CD14-positive monocyte (primary cell): ENCODE data around the gene PSME3. TPM values are rescaled to one million over a fixed set of nuclear protein-coding genes. Genes with fewer than 3 reads are reported as not detected.

Experiments
- DNase-seq, 3 donors: peaks; one replicate each; pipeline ENCODE4 v3.0.0-alpha.2; 2011 to 2022
- H2AFZ ChIP-seq: 2 replicates; pipeline ENCODE4 v1.6.0; 2012; ENCODE audit warnings: mild to moderate bottlenecking, low read depth, low read length, inconsistent platforms; ENCODE audit not compliant: insufficient read depth, poor library complexity, severe bottlenecking
- H3K27ac ChIP-seq, 2 donors: 1 replicate in 1 of 2; 2 replicates in 1 of 2; pipeline ENCODE4 v1.5.1; 2012 to 2013; ENCODE audit warnings: low read length in 2 of 2, control low read depth in 1 of 2, inconsistent platforms in 1 of 2, low read depth in 1 of 2, mild to moderate bottlenecking in 1 of 2
- H3K27me3 ChIP-seq, 2 donors: one replicate each; pipeline versions ENCODE4 v1.6.0 to v1.6.1; 2011 to 2013; ENCODE audit warnings: low read length in 2 of 2; ENCODE audit not compliant: control insufficient read depth in 2 of 2, insufficient read depth in 2 of 2
- H3K36me3 ChIP-seq, 2 donors: replicated peaks in 1 of 2; 1 replicate in 1 of 2; 2 replicates in 1 of 2; pipeline versions ENCODE4 v1.5.1 to v1.6.1; 2012 to 2013; ENCODE audit warnings: low read length in 2 of 2, control low read depth in 1 of 2, inconsistent platforms in 1 of 2, mild to moderate bottlenecking in 1 of 2; ENCODE audit not compliant: insufficient read depth in 2 of 2, control insufficient read depth in 1 of 2
- H3K4me1 ChIP-seq, 2 donors: 1 replicate in 1 of 2; 2 replicates in 1 of 2; pipeline versions ENCODE4 v1.5.1 to v1.6.1; 2012 to 2013; ENCODE audit warnings: low read length in 2 of 2, control low read depth in 1 of 2, inconsistent platforms in 1 of 2, mild to moderate bottlenecking in 1 of 2, moderate library complexity in 1 of 2; ENCODE audit not compliant: insufficient read depth in 2 of 2, control insufficient read depth in 1 of 2
- H3K4me2 ChIP-seq: replicated peaks from 2 replicates; pipeline ENCODE3; 2012; ENCODE audit warnings: low read length, moderate library complexity, mild to moderate bottlenecking; ENCODE audit not compliant: poor library complexity, severe bottlenecking; ENCODE audit errors: extremely low read depth
- H3K4me3 ChIP-seq, 3 experiments: fragments of 200-600 bp in 1 of 3; sonication (generic) in 1 of 3; replicated peaks in 1 of 3; 1 replicate in 2 of 3; 2 replicates in 1 of 3; pipeline ENCODE4 v1.5.1; 2011 to 2013; ENCODE audit warnings: low read length in 3 of 3, mild to moderate bottlenecking in 3 of 3, control low read depth in 2 of 3, low read depth in 2 of 3, inconsistent platforms in 1 of 3, moderate library complexity in 1 of 3
- H3K79me2 ChIP-seq: 2 replicates; pipeline ENCODE4 v1.6.0; 2012; ENCODE audit warnings: mild to moderate bottlenecking, control low read depth, inconsistent platforms, low read length, moderate library complexity; ENCODE audit not compliant: insufficient read depth
- H3K9ac ChIP-seq: 2 replicates; pipeline ENCODE4 v1.6.0; 2017; ENCODE audit warnings: low read length, mild to moderate bottlenecking; ENCODE audit not compliant: insufficient read depth, poor library complexity, severe bottlenecking
- H3K9me3 ChIP-seq, 2 donors: replicated peaks in 1 of 2; 1 replicate in 1 of 2; 2 replicates in 1 of 2; pipeline versions ENCODE4 v1.5.1 to v1.6.1; 2012 to 2013; ENCODE audit warnings: low read length in 2 of 2, control low read depth in 1 of 2; ENCODE audit not compliant: control insufficient read depth in 1 of 2, insufficient read depth in 1 of 2
- H4K20me1 ChIP-seq: 2 replicates; pipeline ENCODE4 v1.6.0; 2012; ENCODE audit warnings: mild to moderate bottlenecking, low read length, control low read depth, moderate library complexity; ENCODE audit not compliant: insufficient read depth
- H3K27ac Mint-ChIP-seq, 7 donors: one replicate each; pipeline ENCODE4 v1.8.0; 2020; ENCODE audit warnings: mild to moderate bottlenecking in 7 of 7, mixed read lengths in 7 of 7, moderate library complexity in 6 of 7, inconsistent platforms in 2 of 7
- H3K27me3 Mint-ChIP-seq, 3 donors: one replicate each; pipeline ENCODE4 v1.8.0; 2021 to 2022; ENCODE audit warnings: low read depth in 3 of 3, mild to moderate bottlenecking in 3 of 3, mixed read lengths in 3 of 3, moderate library complexity in 3 of 3, inconsistent platforms in 1 of 3
- H3K36me3 Mint-ChIP-seq, 2 donors: one replicate each; pipeline ENCODE4 v1.8.0; 2020; ENCODE audit warnings: mixed read lengths in 2 of 2, inconsistent platforms in 1 of 2, mild to moderate bottlenecking in 1 of 2
- H3K4me1 Mint-ChIP-seq: one replicate; pipeline ENCODE4 v1.8.0; 2020; ENCODE audit warnings: mild to moderate bottlenecking, mixed read lengths
- H3K4me3 Mint-ChIP-seq, 2 donors: one replicate each; pipeline ENCODE4 v1.8.0; 2020; ENCODE audit warnings: mild to moderate bottlenecking in 2 of 2, mixed read lengths in 2 of 2, moderate library complexity in 1 of 2
- H3K9me3 Mint-ChIP-seq, 7 donors: one replicate each; pipeline ENCODE4 v1.8.0; 2020 to 2022; ENCODE audit warnings: mixed read lengths in 7 of 7, mild to moderate bottlenecking in 6 of 7, moderate library complexity in 6 of 7, inconsistent platforms in 2 of 7
- CTCF ChIP-seq: fragments of 200-600 bp; IDR thresholded peaks from one replicate; pipeline ENCODE4 v1.8.0; 2022; ENCODE audit warnings: antibody characterized with exemption, mild to moderate bottlenecking
- WGBS: methylation state at CpG from one replicate; pipeline ENCODE4 v1.1.5; 2013; ENCODE audit warnings: missing lambda C conversion rate; ENCODE audit not compliant: insufficient coverage; 5-methylcytosine and 5-hydroxymethylcytosine counted together
- intact Hi-C, 2 donors: fragments of 100-400 bp; cut with micrococcal nuclease; formaldehyde crosslinking; loops; one replicate each; pipeline versions ENCODE4 v1.15.0 to v1.15.1; 2023
- polyA plus RNA-seq, 3 donors: library from polyadenylated mRNA; depleted of rRNA in 1 of 3; unstranded in 2 of 3; stranded (reverse) in 1 of 3; fragments of 300-500 nt in 2 of 3; fragments of >200 nt in 1 of 3; fragmentation: Illumina TruSeq in 2 of 3; gene quantifications; 1 replicate in 2 of 3; 2 replicates in 1 of 3; pipeline ENCODE4 v1.2.3, GENCODE V29; 2012 to 2021

PSME3 gene
- polyA plus RNA-seq, 3 donors = 61.9 to 137 (median 124) TPM

- peak overlapping the region; percentile 94 to 99 (median 97) for H3K27ac Mint-ChIP-seq
- Histone ChIP-seq H3K27ac (peak overlapping the region; percentile 82 to 94), H3K27me3 (no peaks in the 10 kb centered on the region), H3K9me3 (no peaks in the 10 kb centered on the region), H3K4me2 (peak overlapping the region; percentile 88), H3K9ac (peak overlapping the region; percentile 94), H4K20me1 (peaks cover 7% of the 10 kb centered on the region), H2AFZ (peak overlapping the region; percentile 90), H3K36me3 (peaks cover 11 to 17% of the 10 kb centered on the region in 2 donors), H3K4me3 (peak overlapping the region; percentile 51 to 91 (median 84)), H3K79me2 (peaks cover 30% of the 10 kb centered on the region), H3K4me1 (peaks cover 24 to 32% of the 10 kb centered on the region in 2 donors)
- peaks cover 24% of the 10 kb centered on the region for H3K4me1 Mint-ChIP-seq
- H3K27me3 Mint-ChIP-seq = peaks cover 10% of the 10 kb centered on the region in 3 donors
- peaks cover 13 to 15% of the 10 kb centered on the region in 2 donors for H3K36me3 Mint-ChIP-seq
- H3K4me3 Mint-ChIP-seq = peak overlapping the region; percentile 95 to 96
- intact Hi-C loops = loop anchor here in 1 of 2 donors (5.0 kb wide), 1 partner anchor 340 kb away; the partner anchor contains the start of gene NBR1
- TF ChIP-seq CTCF = no peak
- H3K9me3 Mint-ChIP-seq = peaks cover 0 to 2% (median 0%) of the 10 kb centered on the region in 7 donors
- DNase-seq = no peak
- 66% methylated on average over 5 of the region's 9 CpGs for WGBS
Measured at GRCh38 chr17:42832213-42832933, 824 bp upstream of the PSME3 start.

- H3K9me3 Mint-ChIP-seq = peaks cover 0 to 2% (median 0%) of the 10 kb centered on the region in 7 donors
- peak in 1 of 3 donors; percentile 56 for DNase-seq
Measured at GRCh38 chr17:42833767-42834422, 698 bp downstream of the PSME3 start.

More at GRCh38 chr17:42833767-42834422, 698 bp downstream of the PSME3 start:
- H3K4me3 Mint-ChIP-seq = peak overlapping the region; percentile 95 to 96
- peaks cover 28% of the 10 kb centered on the region in 2 donors for H3K36me3 Mint-ChIP-seq
- peaks cover 17% of the 10 kb centered on the region for H4K20me1 ChIP-seq
- peak overlapping the region; percentile 51 to 91 (median 84) for H3K4me3 ChIP-seq
- H3K9ac ChIP-seq = peak overlapping the region; percentile 94
- peaks cover 24% of the 10 kb centered on the region for H3K4me1 Mint-ChIP-seq
- peaks cover 2 to 8% (median 6%) of the 10 kb centered on the region in 3 donors for H3K27me3 Mint-ChIP-seq
- peak overlapping the region; percentile 90 for H2AFZ ChIP-seq
- H3K9me3 ChIP-seq = no peaks in the 10 kb centered on the region
- H3K4me1 ChIP-seq = peaks cover 24 to 32% of the 10 kb centered on the region in 2 donors
- intact Hi-C loops = loop anchor here in 1 of 2 donors (5.0 kb wide), 1 partner anchor 338 kb away; the partner anchor contains the start of gene NBR1
- peak overlapping the region; percentile 94 to 99 (median 97) for H3K27ac Mint-ChIP-seq
- peak overlapping the region; percentile 88 for H3K4me2 ChIP-seq
- peaks cover 26 to 32% of the 10 kb centered on the region in 2 donors for H3K36me3 ChIP-seq
- H3K27me3 ChIP-seq = no peaks in the 10 kb centered on the region
- 0% methylated on average over 8 of the region's 18 CpGs for WGBS
- peak overlapping the region; percentile 82 to 94 for H3K27ac ChIP-seq
- H3K79me2 ChIP-seq = peaks cover 34% of the 10 kb centered on the region
- no peak for TF ChIP-seq CTCF
